Measurements from ENCODE around the gene SLC39A1.

DNA sequence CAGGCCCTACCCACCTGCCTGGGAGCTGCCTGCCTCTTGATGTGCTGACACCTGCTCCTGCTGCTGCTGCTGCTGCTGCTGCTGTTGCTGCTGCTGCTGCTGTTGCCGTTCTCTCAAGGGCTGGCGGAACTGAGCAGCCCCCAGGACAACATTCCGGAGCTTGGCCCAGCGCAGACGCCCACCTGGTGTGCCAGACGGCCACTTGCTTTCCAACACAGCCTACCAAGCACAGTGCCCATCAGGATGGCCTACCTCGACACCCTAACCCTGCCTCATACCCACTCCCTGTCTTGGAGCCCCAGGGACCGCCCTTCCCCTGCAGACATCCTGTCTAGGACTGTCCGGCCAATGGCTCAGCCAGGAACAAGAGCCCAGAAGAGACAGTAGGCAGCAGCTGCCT lies 28.6 kb downstream of the SLC39A1 start:
- TF ChIP-seq, protein P1, sequence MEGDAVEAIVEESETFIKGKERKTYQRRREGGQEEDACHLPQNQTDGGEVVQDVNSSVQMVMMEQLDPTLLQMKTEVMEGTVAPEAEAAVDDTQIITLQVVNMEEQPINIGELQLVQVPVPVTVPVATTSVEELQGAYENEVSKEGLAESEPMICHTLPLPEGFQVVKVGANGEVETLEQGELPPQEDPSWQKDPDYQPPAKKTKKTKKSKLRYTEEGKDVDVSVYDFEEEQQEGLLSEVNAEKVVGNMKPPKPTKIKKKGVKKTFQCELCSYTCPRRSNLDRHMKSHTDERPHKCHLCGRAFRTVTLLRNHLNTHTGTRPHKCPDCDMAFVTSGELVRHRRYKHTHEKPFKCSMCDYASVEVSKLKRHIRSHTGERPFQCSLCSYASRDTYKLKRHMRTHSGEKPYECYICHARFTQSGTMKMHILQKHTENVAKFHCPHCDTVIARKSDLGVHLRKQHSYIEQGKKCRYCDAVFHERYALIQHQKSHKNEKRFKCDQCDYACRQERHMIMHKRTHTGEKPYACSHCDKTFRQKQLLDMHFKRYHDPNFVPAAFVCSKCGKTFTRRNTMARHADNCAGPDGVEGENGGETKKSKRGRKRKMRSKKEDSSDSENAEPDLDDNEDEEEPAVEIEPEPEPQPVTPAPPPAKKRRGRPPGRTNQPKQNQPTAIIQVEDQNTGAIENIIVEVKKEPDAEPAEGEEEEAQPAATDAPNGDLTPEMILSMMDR (conservative IDR thresholded peaks at IDR 0.05; ENCODE audit: low read depth, low read length): no peak
- TF ChIP-seq EZH2 (IDR thresholded peaks at IDR 0.05; ENCODE audit: borderline replicate concordance, low read depth, low read length, poor library complexity, severe bottlenecking): no peak

Measured in A673 (cell line).